Ovary (tissue), 9 donors: ENCODE measurements around the gene SPRED3. TPM values are rescaled to one million over a fixed set of nuclear protein-coding genes. Genes with fewer than 3 reads are reported as not detected.

Source experiments
- DNase-seq, 5 donors: peaks; one replicate each; pipeline ENCODE4 v3.0.0-alpha.2; 2019 to 2020
- H3K27ac ChIP-seq, 2 donors: fragments of 200-600 bp; one replicate each; pipeline versions ENCODE4 v1.5.1 to v1.8.0; 2019 to 2022
- H3K27me3 ChIP-seq: fragments of 200-600 bp; one replicate; pipeline ENCODE4 v1.8.0; 2022
- H3K36me3 ChIP-seq: fragments of 200-600 bp; sonication (generic); one replicate; pipeline ENCODE4 v1.5.1; 2019
- H3K4me1 ChIP-seq: one replicate; pipeline ENCODE4 v1.8.1; 2013; ENCODE audit warnings: mild to moderate bottlenecking, moderate library complexity; ENCODE audit not compliant: insufficient read depth
- H3K4me3 ChIP-seq: fragments of 200-600 bp; sonication (generic); one replicate; pipeline ENCODE4 v1.5.1; 2017
- H3K9me3 ChIP-seq, 2 donors: fragments of 200-600 bp in 1 of 2; sonication (generic) in 1 of 2; one replicate each; pipeline versions ENCODE4 v1.5.1 to v1.8.1; 2013 to 2019; ENCODE audit warnings: mild to moderate bottlenecking in 1 of 2, moderate library complexity in 1 of 2
- CTCF ChIP-seq, 3 donors: fragments of 450-650 bp in 2 of 3; fragments of 200-600 bp in 1 of 3; IDR thresholded peaks; one replicate each; pipeline versions ENCODE4 v1.5.1 to v1.8.0; 2016 to 2022; ENCODE audit warnings: antibody characterized with exemption in 3 of 3, mild to moderate bottlenecking in 1 of 3
- EP300 ChIP-seq: sonication (generic); formaldehyde crosslinking; IDR thresholded peaks from one replicate; pipeline ENCODE4 v1.6.1; 2017; ENCODE audit warnings: antibody characterized with exemption
- POLR2A ChIP-seq: fragments of 450-650 bp; IDR thresholded peaks from one replicate; pipeline ENCODE4 v1.6.1; 2017; ENCODE audit warnings: antibody characterized with exemption, mild to moderate bottlenecking, moderate library complexity
- WGBS, 3 donors: extraction: QIAGEN DNeasy Blood & Tissue Kit in 1 of 3; methylation state at CpG; one replicate each; pipeline versions ENCODE4 v1.1.5 to v1.1.7; 2013 to 2017; 5-methylcytosine and 5-hydroxymethylcytosine counted together
- intact Hi-C, 4 donors: fragments of 100-400 bp; cut with DNase I; formaldehyde crosslinking; loops; one replicate each; pipeline versions ENCODE4 v1.11.0 to v1.15.1; 2022 to 2023
- polyA plus RNA-seq, 2 donors: library from polyadenylated mRNA; stranded (reverse); fragments of 200-250 nt in 1 of 2; fragments of 350-450 nt in 1 of 2; fragmentation: Illumina TruSeq in 1 of 2; extraction: RNeasy Lipid Tissue Mini Kit (QIAGEN cat#74804) in 1 of 2; gene quantifications; one replicate each; pipeline ENCODE4 v1.2.3, GENCODE V29; 2013 to 2014
- total RNA-seq, 7 donors: library from RNA; depleted of rRNA in 2 of 7; stranded (reverse); fragments of >200 nt in 2 of 7; fragmentation: NEBNext Ultra II Directional in 3 of 7; extraction: Animal tissue kit (Norgen Biotek cat#: 25700) in 3 of 7; gene quantifications; one replicate each; pipeline versions ENCODE4 v1.1.0 to v1.2.4, GENCODE V29; 2016 to 2023
- donor health status: DM: no; HTN: no; CAD: no; lungs with moderate emphysema.
- donor health status: DM: no; HTN: no; CAD: no.
- donor health status: Bipolar disorder and iron deficiency.
- donor health status: DM: yes; HTN: yes; CAD: no.
- donor health status: DM: no; HTN: no; CAD: no.
- donor health status: DM: yes; HTN: yes; CAD: no.

SPRED3 gene
- total and polyA plus RNA-seq, 9 donors, result 0.24 to 2.1 (median 0.84) TPM

- WGBS, 3 donors, result 48 to 62% (median 58%) methylated on average over 5 of the region's 5 CpGs
- intact Hi-C loops, result loop anchor here in 3 of 4 donors (2.0 to 10.0 kb wide), 6 partner anchors 14 to 532 kb away; partner anchors contain the start of genes CCER2 (in 1 of the 3), MRPS12 (in 1 of the 3) and SARS2 (in 1 of the 3)
- Histone ChIP-seq H3K4me1 (no peaks in the 10 kb centered on the region), H3K36me3 (no peaks in the 10 kb centered on the region), H3K27me3 (no peaks in the 10 kb centered on the region), H3K4me3 (no peak overlapping the region), H3K27ac (no peak overlapping the region), H3K9me3 (no peaks in the 10 kb centered on the region)
- DNase-seq, result no peak
- no peak for TF ChIP-seq POLR2A
- TF ChIP-seq CTCF (IDR thresholded peaks at IDR 0.05), result no peak
- no peak for TF ChIP-seq EP300
These were observed 11.9 kb downstream of the SPRED3 start for GRCh38 chr19:38400361-38400760.

DNA sequence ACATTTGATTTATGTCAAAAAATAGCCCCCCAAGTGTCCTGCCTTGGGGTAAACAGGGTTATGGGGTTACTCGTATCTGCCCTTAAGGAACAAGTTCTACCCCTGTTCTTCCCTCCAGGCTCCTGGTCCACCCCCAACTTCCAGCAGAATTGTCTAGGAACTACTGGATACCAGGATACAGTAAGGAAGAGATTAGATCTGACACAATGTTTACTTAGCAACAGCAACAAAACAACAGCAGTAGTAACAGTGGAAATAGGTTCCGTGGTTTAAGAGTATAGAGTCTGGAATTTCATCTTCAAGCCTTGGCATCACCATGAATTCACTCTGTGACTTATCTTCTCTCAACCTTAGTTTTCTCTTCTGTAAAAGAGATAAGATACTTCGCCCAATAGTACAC is 12.7 kb downstream of the SPRED3 start:
- H3K4me3 ChIP-seq, result no peak overlapping the region
- no peaks in the 10 kb centered on the region for H3K36me3 ChIP-seq
- TF ChIP-seq CTCF (IDR thresholded peaks at IDR 0.05) (no peak), EP300 (no peak), POLR2A (no peak)
- no peaks in the 10 kb centered on the region for H3K27me3 ChIP-seq
- no peak overlapping the region for H3K27ac ChIP-seq
- no peaks in the 10 kb centered on the region for H3K9me3 ChIP-seq
- 65 to 77% (median 71%) methylated on average over 3 of the region's 3 CpGs for WGBS, 3 donors
- no peak for DNase-seq
- H3K4me1 ChIP-seq, result no peaks in the 10 kb centered on the region
- intact Hi-C loops, result loop anchor here in 3 of 4 donors (2.0 to 10.0 kb wide), 6 partner anchors 14 to 531 kb away; partner anchors contain the start of genes CCER2 (in 1 of the 3), MRPS12 (in 1 of the 3) and SARS2 (in 1 of the 3)

DNA sequence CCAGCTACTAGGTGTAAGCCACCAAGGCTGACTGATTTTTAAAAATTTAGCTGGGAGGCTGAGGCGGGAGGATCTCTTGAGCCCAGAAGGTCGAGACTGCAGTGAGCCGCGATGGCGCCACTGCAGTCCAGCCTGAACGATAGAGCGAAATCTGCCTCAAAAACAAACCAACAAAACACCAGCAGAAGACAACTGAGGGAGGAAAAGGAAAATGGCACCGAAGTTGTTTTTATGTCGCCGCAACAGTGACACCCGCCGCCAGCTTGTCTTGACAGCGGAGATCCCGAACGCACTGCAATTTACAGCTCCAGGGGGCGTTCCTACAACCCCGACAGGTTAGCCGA is 14.1 kb downstream of the SPRED3 start:
- Histone ChIP-seq H3K27me3 (no peaks in the 10 kb centered on the region), H3K4me1 (no peaks in the 10 kb centered on the region), H3K27ac (no peak overlapping the region), H3K9me3 (no peaks in the 10 kb centered on the region), H3K36me3 (no peaks in the 10 kb centered on the region), H3K4me3 (peak overlapping the region; percentile 82)
- intact Hi-C loops, result loop anchor here in 3 of 4 donors (5.0 to 10.0 kb wide), 5 partner anchors 222 to 530 kb away; partner anchors contain the start of genes CCER2 (in 1 of the 3), MRPS12 (in 1 of the 3) and SARS2 (in 1 of the 3)
- WGBS, 3 donors, result 1 to 3% (median 2%) methylated on average over 18 of the region's 18 CpGs
- DNase-seq, result no peak
- TF ChIP-seq CTCF (IDR thresholded peaks at IDR 0.05), result no peak
- TF ChIP-seq EP300, result no peak
- TF ChIP-seq POLR2A, result no peak

DNA sequence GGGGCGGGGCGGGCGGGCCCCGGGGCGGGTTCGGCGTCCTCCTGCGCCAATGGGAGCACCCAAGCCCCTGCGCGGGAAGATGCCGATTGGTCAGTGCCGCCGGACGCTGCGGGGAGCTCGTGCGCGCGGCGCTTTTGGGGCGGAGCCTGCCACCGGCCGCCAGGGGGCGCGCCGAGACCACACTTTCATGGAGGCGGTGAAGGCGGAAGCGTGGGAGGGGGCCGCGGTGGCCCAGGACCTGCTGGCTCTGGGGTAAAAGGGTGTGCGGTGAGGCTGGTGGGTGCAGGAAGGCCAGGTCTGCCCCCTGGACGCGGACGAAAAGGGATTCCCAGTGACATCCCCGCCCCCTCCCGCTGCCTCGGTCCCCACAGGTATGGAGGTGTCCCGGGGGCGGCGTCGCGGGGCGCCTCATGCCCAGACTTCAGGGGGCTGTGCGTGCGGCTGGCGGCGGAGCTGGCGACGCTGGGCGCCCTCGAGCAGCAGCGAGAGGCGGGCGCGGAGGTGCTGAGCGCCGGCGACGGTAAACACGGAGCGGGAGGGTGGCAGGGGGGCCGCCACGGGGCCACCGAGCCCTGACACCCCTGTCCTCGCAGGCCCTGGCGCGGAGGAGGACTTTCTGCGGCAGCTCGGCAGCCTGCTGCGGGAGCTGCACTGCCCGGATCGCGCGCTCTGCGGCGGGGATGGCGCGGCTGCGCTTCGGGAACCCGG is 14.6 kb downstream of the SPRED3 start, which contains the start of gene FAM98C:
Gene FAM98C, plus strand, starts transcription at position 127 of the 708 bp plus-strand sequence. Its CDS starts 61 bp downstream, at position 188.
- Histone ChIP-seq H3K36me3 (no peaks in the 10 kb centered on the region), H3K9me3 (no peaks in the 10 kb centered on the region), H3K27me3 (no peaks in the 10 kb centered on the region), H3K4me1 (no peaks in the 10 kb centered on the region), H3K27ac (peak within 1 kb of the TSS in 1 of 2 donors; percentile 55), H3K4me3 (peak within 1 kb of the TSS; percentile 82)
- peak; percentile 95 to 99 (median 97) for DNase-seq
- 0 to 1% (median 0%) methylated on average over 42 to 82 of the region's 82 CpGs for whole genome bisulfite sequencing, 3 donors
- intact Hi-C loops, result loop anchor here in 3 of 4 donors (5.0 to 10.0 kb wide), 5 partner anchors 222 to 529 kb away; partner anchors contain the start of genes CCER2 (in 1 of the 3), MRPS12 (in 1 of the 3) and SARS2 (in 1 of the 3)
- TF ChIP-seq POLR2A (no peak), CTCF (IDR thresholded peaks at IDR 0.05) (peak; percentile 98 to 100 (median 99))
